Measurements from ENCODE around the gene PPP6R3.

DNA sequence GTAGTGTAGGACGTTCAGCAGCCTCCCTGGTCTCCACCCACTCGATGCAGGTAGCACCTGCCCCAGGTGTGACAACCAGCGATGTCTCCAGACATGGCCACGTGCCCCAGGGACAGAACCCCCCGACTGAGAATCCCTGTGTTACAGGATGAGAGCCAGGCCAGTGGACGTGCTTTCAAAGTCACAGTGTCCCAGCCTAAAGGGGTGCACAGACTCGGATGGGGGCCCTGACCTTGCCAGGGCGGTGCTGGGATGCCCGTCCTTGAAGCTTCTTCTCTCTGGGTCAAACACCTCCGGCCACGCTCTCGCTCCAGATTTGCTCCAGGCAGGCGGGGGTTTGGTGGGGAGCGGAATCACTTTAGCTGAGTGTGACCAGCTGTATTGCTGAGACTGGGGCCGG lies 200.5 kb downstream of the PPP6R3 start:
- TF ChIP-seq EP300 (IDR thresholded peaks at IDR 0.05) (no peak), CTCF (IDR thresholded peaks at IDR 0.05) (no peak)
